ENCODE measurements around the gene RAG1. TPM values are rescaled to one million over a fixed set of nuclear protein-coding genes. Genes with fewer than 3 reads are reported as not detected.

RAG1 gene
- polyA plus RNA-seq, 1 of the 3 experiments (the other 2 are of a cell fraction), result 0.08 TPM

GRCh38 chr11:36581536-36581935, 13.7 kb downstream of the RAG1 start:
- CTCF ChIA-PET, result interaction anchor here (0.8 to 3.0 kb wide), 2 partner anchors 9 to 17 kb away, joined by 4 to 13 read pairs; no protein-coding TSS in a partner anchor

DNA sequence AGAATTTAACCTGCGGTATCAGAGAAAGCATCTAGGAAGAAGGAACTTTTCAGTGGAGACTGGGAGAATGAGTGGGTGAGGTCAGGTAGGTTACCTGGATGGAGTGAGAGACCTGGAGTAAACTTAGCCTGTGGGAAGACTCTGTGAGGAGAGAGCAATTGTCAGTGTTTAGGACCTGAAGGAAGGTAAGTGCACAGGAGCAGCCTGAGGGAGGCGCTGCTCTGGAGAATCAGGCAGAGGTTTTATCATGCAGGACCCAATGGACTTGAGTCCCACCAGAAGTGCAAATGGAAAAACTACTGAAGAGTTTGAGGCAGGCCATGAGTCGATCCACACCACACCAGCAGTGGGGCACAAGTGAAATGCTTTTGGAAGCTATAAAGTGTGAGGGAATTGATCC, 15.9 kb downstream of the RAG1 start:
- Histone ChIP-seq H3K9me3 (no peaks in the 10 kb centered on the region), H3K9ac (no peak overlapping the region), H3K4me1 (ENCODE audit: control insufficient read depth in 1 of 2, insufficient read depth in 2 of 2, low read depth in 1 of 2, low read length in 1 of 2) (peaks cover 6 to 8% of the 10 kb centered on the region in 2 experiments; a peak in 3 of 4 replicates), H2AFZ (ENCODE audit: low read depth) (no peak overlapping the region), H3K9me2 (no peaks in the 10 kb centered on the region), H3K27ac (ENCODE audit: low read depth in 2 of 2, low read length in 1 of 2) (no peak overlapping the region), H3K4me3 (ENCODE audit: low read depth in 2 of 2, low read length in 1 of 2) (no peak overlapping the region), H3K79me2 (ENCODE audit: insufficient read depth) (no peaks in the 10 kb centered on the region), H3K4me2 (no peak overlapping the region), H4K20me1 (ENCODE audit: insufficient read depth) (no peaks in the 10 kb centered on the region), H3F3A (replicated peaks; ENCODE audit: insufficient read depth) (peaks cover under 1% of the 10 kb centered on the region), H3K36me3 (replicated peaks in 1 of 2; ENCODE audit: control insufficient read depth in 1 of 2, insufficient read depth in 2 of 2, low read length in 1 of 2) (no peaks in the 10 kb centered on the region), H3K27me3 (ENCODE audit: insufficient read depth) (no peaks in the 10 kb centered on the region)
- ChIA-PET POLR2A (no interaction called here), CTCF (interaction anchor here (3.0 kb wide), 1 partner anchor 19 kb away, joined by 13 read pairs; no protein-coding TSS in a partner anchor)
- WGBS (ENCODE audit: low lambda C conversion rate), result 55% methylated on average over 3 of the region's 3 CpGs
- DNase-seq, result no peak
- TF ChIP-seq NFIC (IDR thresholded peaks at IDR 0.05; ENCODE audit: borderline replicate concordance) (no peak), MXI1 (IDR thresholded peaks at IDR 0.05; ENCODE audit: low read depth, low read length) (no peak), RXRA (IDR thresholded peaks at IDR 0.05; ENCODE audit: borderline replicate concordance, low read depth) (no peak), RAD21 (IDR thresholded peaks at IDR 0.05; ENCODE audit: low read length) (no peak), TEAD4 (IDR thresholded peaks at IDR 0.05; ENCODE audit: borderline replicate concordance, insufficient read depth) (no peak), SMC3 (IDR thresholded peaks at IDR 0.05; ENCODE audit: low read depth, low read length) (no peak), ELF1 (IDR thresholded peaks at IDR 0.05) (no peak), NRF1 (IDR thresholded peaks at IDR 0.05; ENCODE audit: low read depth, low read length) (no peak), JUND (IDR thresholded peaks at IDR 0.05) (no peak), TAF1 (IDR thresholded peaks at IDR 0.05; ENCODE audit: borderline replicate concordance, low read depth, low read length) (no peak), REST (IDR thresholded peaks at IDR 0.05; ENCODE audit: low read depth, low read length) (no peak), GABPA (IDR thresholded peaks at IDR 0.05; ENCODE audit: low read depth) (no peak), FOXM1 (IDR thresholded peaks at IDR 0.05; ENCODE audit: low read depth) (no peak)
- TF ChIP-seq, protein P1, sequence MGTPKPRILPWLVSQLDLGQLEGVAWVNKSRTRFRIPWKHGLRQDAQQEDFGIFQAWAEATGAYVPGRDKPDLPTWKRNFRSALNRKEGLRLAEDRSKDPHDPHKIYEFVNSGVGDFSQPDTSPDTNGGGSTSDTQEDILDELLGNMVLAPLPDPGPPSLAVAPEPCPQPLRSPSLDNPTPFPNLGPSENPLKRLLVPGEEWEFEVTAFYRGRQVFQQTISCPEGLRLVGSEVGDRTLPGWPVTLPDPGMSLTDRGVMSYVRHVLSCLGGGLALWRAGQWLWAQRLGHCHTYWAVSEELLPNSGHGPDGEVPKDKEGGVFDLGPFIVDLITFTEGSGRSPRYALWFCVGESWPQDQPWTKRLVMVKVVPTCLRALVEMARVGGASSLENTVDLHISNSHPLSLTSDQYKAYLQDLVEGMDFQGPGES (IDR thresholded peaks at IDR 0.05; ENCODE audit: low read depth, low read length), result no peak
- TF ChIP-seq, protein P2, sequence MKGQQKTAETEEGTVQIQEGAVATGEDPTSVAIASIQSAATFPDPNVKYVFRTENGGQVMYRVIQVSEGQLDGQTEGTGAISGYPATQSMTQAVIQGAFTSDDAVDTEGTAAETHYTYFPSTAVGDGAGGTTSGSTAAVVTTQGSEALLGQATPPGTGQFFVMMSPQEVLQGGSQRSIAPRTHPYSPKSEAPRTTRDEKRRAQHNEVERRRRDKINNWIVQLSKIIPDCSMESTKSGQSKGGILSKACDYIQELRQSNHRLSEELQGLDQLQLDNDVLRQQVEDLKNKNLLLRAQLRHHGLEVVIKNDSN (IDR thresholded peaks at IDR 0.05; ENCODE audit: borderline replicate concordance, low read depth), result no peak
- TF ChIP-seq, protein P3, sequence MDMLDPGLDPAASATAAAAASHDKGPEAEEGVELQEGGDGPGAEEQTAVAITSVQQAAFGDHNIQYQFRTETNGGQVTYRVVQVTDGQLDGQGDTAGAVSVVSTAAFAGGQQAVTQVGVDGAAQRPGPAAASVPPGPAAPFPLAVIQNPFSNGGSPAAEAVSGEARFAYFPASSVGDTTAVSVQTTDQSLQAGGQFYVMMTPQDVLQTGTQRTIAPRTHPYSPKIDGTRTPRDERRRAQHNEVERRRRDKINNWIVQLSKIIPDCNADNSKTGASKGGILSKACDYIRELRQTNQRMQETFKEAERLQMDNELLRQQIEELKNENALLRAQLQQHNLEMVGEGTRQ (IDR thresholded peaks at IDR 0.05; ENCODE audit: borderline replicate concordance, low read depth, low read length), result no peak

More at GRCh38 chr11:36581536-36581935, 13.7 kb downstream of the RAG1 start:
- H3K9me2 ChIP-seq, result no peaks in the 10 kb centered on the region
- no peak overlapping the region for H2AFZ ChIP-seq (ENCODE audit: low read depth)
- peaks cover 23 to 24% of the 10 kb centered on the region in 2 experiments; a peak in 3 of 4 replicates for H3K4me1 ChIP-seq (ENCODE audit: control insufficient read depth in 1 of 2, insufficient read depth in 2 of 2, low read depth in 1 of 2, low read length in 1 of 2)
- no peaks in the 10 kb centered on the region for H3K36me3 ChIP-seq (replicated peaks in 1 of 2; ENCODE audit: control insufficient read depth in 1 of 2, insufficient read depth in 2 of 2, low read length in 1 of 2)
- H3K9me3 ChIP-seq, result no peaks in the 10 kb centered on the region
- peaks cover 5% of the 10 kb centered on the region for H3F3A ChIP-seq (replicated peaks; ENCODE audit: insufficient read depth)
- no peaks in the 10 kb centered on the region for H3K27me3 ChIP-seq (ENCODE audit: insufficient read depth)
- no peaks in the 10 kb centered on the region for H3K79me2 ChIP-seq (ENCODE audit: insufficient read depth)
- no peak for DNase-seq
- H3K9ac ChIP-seq, result no peak overlapping the region
- H4K20me1 ChIP-seq (ENCODE audit: insufficient read depth), result no peaks in the 10 kb centered on the region
- no peak overlapping the region for H3K4me3 ChIP-seq (ENCODE audit: low read depth in 2 of 2, low read length in 1 of 2)
- TF ChIP-seq TEAD4 (IDR thresholded peaks at IDR 0.05; ENCODE audit: borderline replicate concordance, insufficient read depth) (no peak), GABPA (IDR thresholded peaks at IDR 0.05; ENCODE audit: low read depth) (no peak), PBX3 (IDR thresholded peaks at IDR 0.05) (no peak), GATA2 (CRISPR knock-in tag; IDR thresholded peaks at IDR 0.05) (no peak), SIN3A (IDR thresholded peaks at IDR 0.05; ENCODE audit: borderline replicate concordance, low read depth, low read length) (no peak), JUND (IDR thresholded peaks at IDR 0.05) (no peak)
- POLR2A ChIA-PET, result no interaction called here
- H3K4me2 ChIP-seq, result no peak overlapping the region
- no peak overlapping the region for H3K27ac ChIP-seq (ENCODE audit: low read depth in 2 of 2, low read length in 1 of 2)
- WGBS (ENCODE audit: low lambda C conversion rate), result 45% methylated on average over 2 of the region's 2 CpGs

All from SK-N-SH (cell line).